Activated CD4-positive, alpha-beta T cell treated with anti-CD3 and anti-CD28 coated beads, Interleukin-2, amount 50 U/mL, for 24 hours (primary cell): ENCODE measurements around the gene DEK.
"Not testable (repeated sequence)": the region's sequence is repeated elsewhere in the genome, so short reads cannot be mapped to it uniquely, and the experiment has no call there.

Experiments used
- DNase-seq, 2 donors: peaks; one replicate each; pipeline ENCODE4 v3.0.0-alpha.2; 2020; ENCODE audit warnings: low read depth in 1 of 2, low spot score in 1 of 2

DEK gene

GRCh38 chr6:18264219-18264922 lies at the start of gene DEK:
DEK (minus strand) TSS chr6:18264530; CDS start chr6:18263987, 543 bp downstream.
- peak; percentile 66 to 81 for DNase-seq

GRCh38 chr6:18312368-18312767 lies 48.0 kb upstream of the DEK start:
- DNase-seq = no peak

- DNase-seq = not testable (repeated sequence)
Measured at GRCh38 chr6:18310010-18310409, 45.7 kb upstream of the DEK start.

- DNase-seq = no peak
Measured at GRCh38 chr6:18309046-18309445, 44.7 kb upstream of the DEK start.

- DNase-seq = no peak
Measured at GRCh38 chr6:18308070-18308735, 43.9 kb upstream of the DEK start.

GRCh38 chr6:18306977-18307376 lies 42.6 kb upstream of the DEK start:
- no peak for DNase-seq

GRCh38 chr6:18302561-18303439 lies 38.5 kb upstream of the DEK start:
- no peak for DNase-seq

GRCh38 chr6:18293076-18293904 lies 29.0 kb upstream of the DEK start:
- DNase-seq = no peak

GRCh38 chr6:18289283-18289682 lies 25.0 kb upstream of the DEK start:
- DNase-seq = no peak

- no peak for DNase-seq
Measured at GRCh38 chr6:18284261-18284660, 19.9 kb upstream of the DEK start.

- no peak for DNase-seq
Measured at GRCh38 chr6:18281564-18281963, 17.2 kb upstream of the DEK start.

- DNase-seq = no peak
Measured at GRCh38 chr6:18280084-18280483, 15.8 kb upstream of the DEK start.

- DNase-seq = no peak
Measured at GRCh38 chr6:18279422-18279821, 15.1 kb upstream of the DEK start.

GRCh38 chr6:18277237-18278006 lies 13.1 kb upstream of the DEK start:
- DNase-seq = no peak

- no peak for DNase-seq
Measured at GRCh38 chr6:18276610-18277236, 12.4 kb upstream of the DEK start.

GRCh38 chr6:18270216-18270615 lies 5.9 kb upstream of the DEK start:
- DNase-seq = no peak

- no peak for DNase-seq
Measured at GRCh38 chr6:18269717-18270116, 5.4 kb upstream of the DEK start.

- DNase-seq = no peak
Measured at GRCh38 chr6:18269253-18269652, 4.9 kb upstream of the DEK start.

GRCh38 chr6:18268066-18268465 lies 3.7 kb upstream of the DEK start:
- DNase-seq = no peak

- DNase-seq = no peak
Measured at GRCh38 chr6:18266523-18266912, 2.2 kb upstream of the DEK start.
